ENCODE results near the gene PLCD1. TPM values are rescaled to one million over a fixed set of nuclear protein-coding genes. Genes with fewer than 3 reads are reported as not detected.
"Not testable (repeated sequence)": the region's sequence is repeated elsewhere in the genome, so short reads cannot be mapped to it uniquely, and the experiment has no call there.

Gene PLCD1
- 5.8 and 10.4 TPM in 2 replicates for total RNA-seq (2014; rRNA removed; shearing (Covaris generic))
- 7.7 and 11.8 TPM in 2 replicates for total RNA-seq (2022)
- Bru-seq, nascent RNA: percentile 38 among the genes with signal in this experiment
- percentile 33 among the genes with signal in this experiment for BruChase-seq, experiment 1, labeled RNA remaining after a 6-hour chase
- BruChase-seq, experiment 2, labeled RNA remaining after a 2-hour chase: percentile 33 among the genes with signal in this experiment
- long read RNA-seq, transcript PLCD1-204 (15 exons, 2,963 nt): major isoform, 9 of 20 reads
- long read RNA-seq, partial matches to known transcripts: 3 of 20 reads
- long read RNA-seq, other reads (novel, unspliced or antisense): 8 of 20 reads

- H3K27ac ChIP-seq (ENCODE audit: low read depth, low read length, poor library complexity, severe bottlenecking): no peak within 1 kb of the TSS
- no peak within 1 kb of the TSS for H3K4me2 ChIP-seq (ENCODE audit: low read length)
- TF ChIP-seq, protein P1, sequence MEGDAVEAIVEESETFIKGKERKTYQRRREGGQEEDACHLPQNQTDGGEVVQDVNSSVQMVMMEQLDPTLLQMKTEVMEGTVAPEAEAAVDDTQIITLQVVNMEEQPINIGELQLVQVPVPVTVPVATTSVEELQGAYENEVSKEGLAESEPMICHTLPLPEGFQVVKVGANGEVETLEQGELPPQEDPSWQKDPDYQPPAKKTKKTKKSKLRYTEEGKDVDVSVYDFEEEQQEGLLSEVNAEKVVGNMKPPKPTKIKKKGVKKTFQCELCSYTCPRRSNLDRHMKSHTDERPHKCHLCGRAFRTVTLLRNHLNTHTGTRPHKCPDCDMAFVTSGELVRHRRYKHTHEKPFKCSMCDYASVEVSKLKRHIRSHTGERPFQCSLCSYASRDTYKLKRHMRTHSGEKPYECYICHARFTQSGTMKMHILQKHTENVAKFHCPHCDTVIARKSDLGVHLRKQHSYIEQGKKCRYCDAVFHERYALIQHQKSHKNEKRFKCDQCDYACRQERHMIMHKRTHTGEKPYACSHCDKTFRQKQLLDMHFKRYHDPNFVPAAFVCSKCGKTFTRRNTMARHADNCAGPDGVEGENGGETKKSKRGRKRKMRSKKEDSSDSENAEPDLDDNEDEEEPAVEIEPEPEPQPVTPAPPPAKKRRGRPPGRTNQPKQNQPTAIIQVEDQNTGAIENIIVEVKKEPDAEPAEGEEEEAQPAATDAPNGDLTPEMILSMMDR (conservative IDR thresholded peaks at IDR 0.05; ENCODE audit: low read length): no peak
- no peak for TF ChIP-seq EZH2phosphoT487 (IDR thresholded peaks at IDR 0.05; ENCODE audit: borderline replicate concordance, low read depth, low read length)
- H3K79me2 ChIP-seq (ENCODE audit: insufficient read depth, low read depth, low read length): no peaks in the 10 kb centered on the region
- intact Hi-C loops (cut with micrococcal nuclease; ENCODE audit: unreplicated experiment): no loop called here
- DNase-seq (ENCODE audit: low spot score): no peak
- H3K4me1 ChIP-seq (ENCODE audit: insufficient read depth, low read length, poor library complexity, severe bottlenecking): peaks cover 7% of the 10 kb centered on the region
- ChIA-PET CTCF (ENCODE audit: unreplicated experiment) (no interaction called here), POLR2A (interaction anchor here (0.7 kb wide), 1 partner anchor 195 kb away, joined by 3 read pairs; no protein-coding TSS in a partner anchor)
- H3K9me2 ChIP-seq (ENCODE audit: insufficient read depth, low read length): no peaks in the 10 kb centered on the region
- no TSS peak for BruUV-seq (replicated peaks)
- H3K9me3 ChIP-seq (ENCODE audit: low read length): no peaks in the 10 kb centered on the region
- H3K4me3 ChIP-seq (ENCODE audit: low read depth, low read length, poor library complexity, severe bottlenecking): no peak within 1 kb of the TSS
- H2AFZ ChIP-seq (ENCODE audit: low read length): no peak within 1 kb of the TSS
- H4K20me1 ChIP-seq (ENCODE audit: insufficient read depth, low read length): no peaks in the 10 kb centered on the region
- no peaks in the 10 kb centered on the region for H3K36me3 ChIP-seq (ENCODE audit: insufficient read depth, low read length)
Measured at GRCh38 chr3:38029400-38030125, at the start of gene PLCD1. Gene PLCD1, minus strand, starts transcription at chr3:38029642. Its CDS starts 103 bp downstream, at chr3:38029539.

DNA sequence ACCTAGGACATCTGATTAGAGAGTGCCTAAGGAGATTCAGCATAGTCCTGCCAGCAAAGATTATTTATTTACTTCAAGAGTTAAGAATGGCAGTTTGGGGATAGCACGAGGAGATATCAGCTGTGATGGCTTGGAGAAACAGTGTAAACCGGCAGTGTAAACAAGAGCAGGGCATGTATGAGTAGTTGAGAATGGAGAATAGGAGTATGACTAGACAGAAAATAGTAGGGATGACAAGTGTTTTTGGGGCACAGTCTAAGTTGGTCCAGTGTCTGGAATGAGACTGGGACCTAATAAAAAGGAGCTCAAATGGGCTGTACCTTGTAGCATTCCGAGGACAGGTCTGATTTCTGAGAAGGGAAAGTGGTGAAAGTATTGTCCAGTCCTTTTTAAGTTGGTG, 47.6 kb upstream of the PLCD1 start:
- DNase-seq (ENCODE audit: low spot score); H3K4me1 ChIP-seq (ENCODE audit: insufficient read depth, low read length, poor library complexity, severe bottlenecking); H3K79me2 ChIP-seq (ENCODE audit: insufficient read depth, low read depth, low read length); H3K27ac ChIP-seq (ENCODE audit: low read depth, low read length, poor library complexity, severe bottlenecking); H3K9me2 ChIP-seq (ENCODE audit: insufficient read depth, low read length); H3K36me3 ChIP-seq (ENCODE audit: insufficient read depth, low read length); H3K4me3 ChIP-seq (ENCODE audit: low read depth, low read length, poor library complexity, severe bottlenecking); H3K9me3 ChIP-seq (ENCODE audit: low read length); H4K20me1 ChIP-seq (ENCODE audit: insufficient read depth, low read length); intact Hi-C loops (cut with micrococcal nuclease; ENCODE audit: unreplicated experiment); H3K4me2 ChIP-seq (ENCODE audit: low read length); CTCF ChIA-PET (ENCODE audit: unreplicated experiment); H2AFZ ChIP-seq (ENCODE audit: low read length); BruUV-seq (replicated peaks): not testable (repeated sequence)
- POLR2A ChIA-PET: interaction anchor here (0.6 kb wide), 1 partner anchor 203 kb away, joined by 4 read pairs; no protein-coding TSS in a partner anchor

DNA sequence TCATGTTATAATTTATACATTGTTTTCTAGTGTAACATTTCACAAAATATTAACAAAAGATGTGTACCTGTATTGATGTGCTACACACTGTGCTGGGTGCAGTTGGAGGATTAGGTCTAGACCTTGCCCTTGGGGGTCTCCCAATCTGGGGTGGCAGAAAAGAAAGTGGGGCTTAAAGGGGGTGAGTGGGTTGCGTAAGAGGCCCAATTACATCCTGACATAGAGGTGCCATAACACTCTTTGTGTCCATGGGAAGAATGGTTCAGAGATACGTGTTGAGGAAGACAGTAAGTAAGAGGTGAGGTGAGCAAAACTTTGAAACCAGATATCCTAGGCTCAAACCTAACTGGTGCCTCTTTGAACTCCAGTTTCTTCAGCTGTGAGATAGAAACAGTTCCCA, 40.6 kb upstream of the PLCD1 start:
- Histone ChIP-seq H3K9me2 (ENCODE audit: insufficient read depth, low read length) (no peaks in the 10 kb centered on the region), H3K4me2 (ENCODE audit: low read length) (no peak overlapping the region), H3K9me3 (ENCODE audit: low read length) (no peaks in the 10 kb centered on the region), H3K36me3 (ENCODE audit: insufficient read depth, low read length) (no peaks in the 10 kb centered on the region), H3K4me3 (ENCODE audit: low read depth, low read length, poor library complexity, severe bottlenecking) (no peak overlapping the region), H3K27ac (ENCODE audit: low read depth, low read length, poor library complexity, severe bottlenecking) (no peak overlapping the region), H3K79me2 (ENCODE audit: insufficient read depth, low read depth, low read length) (no peaks in the 10 kb centered on the region), H3K4me1 (ENCODE audit: insufficient read depth, low read length, poor library complexity, severe bottlenecking) (no peaks in the 10 kb centered on the region), H2AFZ (ENCODE audit: low read length) (no peak overlapping the region), H4K20me1 (ENCODE audit: insufficient read depth, low read length) (no peaks in the 10 kb centered on the region)
- BruUV-seq (replicated peaks): no TSS peak
- no peak for TF ChIP-seq EZH2phosphoT487 (IDR thresholded peaks at IDR 0.05; ENCODE audit: borderline replicate concordance, low read depth, low read length)
- TF ChIP-seq, protein P1 (conservative IDR thresholded peaks at IDR 0.05; ENCODE audit: low read length): no peak
- no peak for DNase-seq (ENCODE audit: low spot score)
- intact Hi-C loops (cut with micrococcal nuclease; ENCODE audit: unreplicated experiment): no loop called here
- POLR2A ChIA-PET: no interaction called here
- CTCF ChIA-PET (ENCODE audit: unreplicated experiment): no interaction called here

All from OCI-LY7 (cell line).